ENCODE measurements around the gene CD101.

CD101 gene

DNA sequence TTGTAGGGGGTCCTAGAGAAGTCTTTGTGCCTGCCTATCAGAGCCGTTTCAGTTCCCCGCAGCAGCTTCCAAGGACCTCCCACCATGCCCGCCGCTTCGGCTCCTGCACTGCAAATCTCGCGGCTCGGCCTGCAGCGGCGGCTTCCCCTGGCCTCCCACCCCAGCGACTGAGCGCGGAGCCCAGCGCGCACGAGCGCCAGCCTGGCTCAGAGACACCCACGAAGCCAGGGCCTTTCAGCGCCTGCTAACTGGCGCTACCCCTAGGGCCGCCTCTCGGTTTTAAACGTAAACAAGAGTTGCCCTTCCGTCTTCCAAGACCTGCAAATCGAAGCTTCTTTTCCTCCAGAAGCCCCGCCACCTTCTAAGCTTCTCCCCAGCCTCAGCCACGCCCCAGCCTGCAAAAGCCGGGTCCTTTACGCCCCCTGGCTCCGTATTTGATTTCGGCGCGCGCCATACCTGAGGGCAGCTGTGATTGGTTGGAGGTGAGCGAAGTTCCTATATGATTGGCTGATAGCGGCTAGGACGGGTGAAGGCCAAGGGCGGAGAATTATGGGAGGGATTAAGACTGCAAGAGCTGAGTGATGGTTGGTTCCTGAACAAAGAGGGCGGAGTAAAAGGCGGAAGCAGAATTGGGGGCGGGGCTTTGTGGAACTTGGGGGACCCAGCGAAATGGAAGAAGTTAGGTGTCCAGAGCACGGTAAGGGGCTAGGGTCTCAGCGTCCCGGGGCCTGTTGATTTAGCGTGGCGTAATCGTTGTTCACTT is 58.3 kb downstream of the CD101 start, which contains the start of gene TTF2:
TSS of gene TTF2 (plus strand) at position 649 of the 763 bp plus-strand sequence. CDS start at position 670, 21 bp downstream.
- DNase-seq: peak; percentile 100

DNA sequence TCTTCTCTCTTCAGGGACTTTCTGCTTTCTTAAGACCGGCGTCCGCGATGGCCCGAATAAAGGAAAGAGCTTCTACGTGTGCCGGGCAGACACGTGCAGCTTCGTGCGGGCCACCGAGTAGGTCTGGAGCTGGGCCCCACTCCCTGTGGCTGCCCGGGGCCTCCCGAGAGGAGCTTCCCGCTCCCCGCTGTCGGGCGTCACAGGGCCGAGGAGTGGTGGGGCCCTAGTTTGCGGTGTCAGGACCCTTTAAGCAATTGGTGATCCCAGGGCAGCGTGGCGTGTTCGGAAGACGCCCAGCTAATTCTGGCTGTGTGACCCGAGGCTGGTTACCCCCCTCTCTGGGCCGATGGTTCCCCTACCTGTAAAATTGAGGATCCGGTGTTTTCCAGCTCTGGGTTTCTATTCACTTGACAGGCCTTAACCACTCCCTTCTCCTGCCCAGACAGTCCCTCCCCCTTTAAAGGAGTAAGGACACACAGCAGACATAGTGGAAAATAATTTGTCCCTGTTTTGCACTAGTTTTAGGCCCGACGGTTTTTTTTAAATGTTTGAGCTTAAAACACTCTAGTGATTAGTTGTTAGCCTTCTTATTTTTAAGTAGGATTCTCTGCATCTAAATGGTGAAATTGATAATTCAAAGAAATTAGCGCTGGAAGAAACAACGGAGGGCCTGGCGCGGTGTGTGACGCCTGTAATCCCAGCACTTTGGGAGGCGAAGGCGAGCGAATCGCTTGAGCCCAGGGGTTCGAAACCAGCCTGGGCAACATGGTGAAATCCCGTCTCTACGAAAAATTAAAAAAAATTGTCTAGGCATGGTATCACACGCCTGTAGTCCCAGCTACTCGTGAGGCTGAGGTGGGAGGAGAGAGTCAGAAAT is 59.1 kb downstream of the CD101 start:
- peak; percentile 39 to 78 for DNase-seq

- no peak for DNase-seq
Measured at GRCh38 chr1:117061986-117062415, 60.4 kb downstream of the CD101 start.

DNA sequence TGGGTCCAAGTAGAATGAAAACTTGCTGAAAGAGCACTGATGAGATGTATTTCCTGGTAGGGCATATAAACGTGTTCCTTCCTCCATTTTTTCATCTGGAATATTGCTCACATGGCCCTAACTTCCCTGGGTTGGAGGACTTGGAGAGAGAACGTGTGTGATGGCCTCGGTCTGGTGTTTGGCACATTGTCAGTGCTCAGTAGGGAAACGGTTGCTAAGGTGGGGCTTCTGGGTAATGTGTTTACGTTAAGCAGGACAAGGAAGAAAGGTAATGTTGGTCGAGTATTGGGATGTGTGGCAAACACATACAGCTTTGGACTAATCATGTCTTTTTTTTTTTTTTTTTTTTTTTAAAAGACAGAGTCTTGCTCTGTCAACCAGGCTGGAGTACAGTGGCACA is 64.8 kb downstream of the CD101 start:
- no peak for DNase-seq

DNA sequence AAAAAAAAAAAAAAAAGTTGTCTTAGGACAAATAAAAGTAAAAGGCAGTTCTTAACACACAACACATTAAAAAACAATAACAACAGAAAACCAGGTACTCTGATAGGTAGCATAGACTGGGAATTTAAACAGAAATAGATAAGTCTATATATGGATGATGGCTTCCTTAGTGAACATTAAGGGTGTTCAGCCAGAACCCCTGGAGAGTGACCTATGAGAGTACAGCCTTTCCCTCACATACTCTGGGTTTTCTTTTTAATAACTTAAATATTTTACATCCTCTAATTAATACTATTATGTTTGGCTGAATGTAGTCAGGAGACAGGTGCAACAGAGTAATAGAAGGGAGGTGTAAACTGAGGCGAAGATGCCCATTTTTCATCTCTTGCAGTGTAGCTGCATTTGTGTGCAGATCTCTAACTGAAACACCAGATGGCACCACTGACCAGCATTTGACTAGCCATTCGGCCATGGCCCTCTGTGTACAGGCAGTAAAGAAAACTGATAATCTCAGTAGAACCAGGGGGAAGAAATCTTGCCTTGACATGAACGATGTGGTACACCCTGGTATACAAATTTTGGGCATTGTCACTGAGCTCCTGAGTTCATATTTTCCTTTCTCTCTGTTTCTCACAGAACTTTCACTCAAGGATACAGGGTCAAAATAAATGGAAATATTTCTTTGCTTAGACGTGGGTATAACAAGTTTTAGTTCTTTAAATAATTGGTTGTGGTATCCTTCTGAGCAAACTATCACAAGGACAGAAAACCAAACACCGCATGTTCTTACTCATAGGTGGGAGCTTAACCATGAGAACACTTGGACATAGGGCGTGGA is 66.2 kb downstream of the CD101 start:
- peak; percentile 20 to 81 for DNase-seq

DNA sequence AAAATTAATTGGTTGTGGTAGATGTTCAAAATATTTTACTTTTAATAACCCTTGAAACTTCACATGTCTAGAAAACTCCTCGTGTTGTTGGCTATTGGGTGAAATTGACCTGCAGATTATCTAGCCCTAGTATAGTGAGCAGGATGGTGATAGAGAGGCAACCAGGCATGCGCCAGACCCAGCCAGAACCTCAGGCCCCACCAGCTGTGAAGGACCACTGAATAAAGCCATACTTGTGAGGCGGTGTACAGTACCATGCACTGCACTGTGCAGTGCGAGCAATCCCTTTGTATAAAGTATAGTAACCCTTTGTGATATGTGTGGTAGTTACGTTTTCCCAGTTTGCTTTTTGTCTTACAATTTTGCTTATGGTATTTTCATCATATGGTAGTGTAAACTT is 67.0 kb downstream of the CD101 start:
- DNase-seq: no peak

- no peak for DNase-seq
Measured at GRCh38 chr1:117069220-117069844, 67.8 kb downstream of the CD101 start.

- no peak for DNase-seq
Measured at GRCh38 chr1:117070124-117070523, 68.6 kb downstream of the CD101 start.

- no peak for DNase-seq
Measured at GRCh38 chr1:117076648-117077047, 75.1 kb downstream of the CD101 start.

GRCh38 chr1:117077267-117077666 is 75.7 kb downstream of the CD101 start:
- no peak for DNase-seq

- DNase-seq: no peak
Measured at GRCh38 chr1:117079737-117080136, 78.2 kb downstream of the CD101 start.

DNA sequence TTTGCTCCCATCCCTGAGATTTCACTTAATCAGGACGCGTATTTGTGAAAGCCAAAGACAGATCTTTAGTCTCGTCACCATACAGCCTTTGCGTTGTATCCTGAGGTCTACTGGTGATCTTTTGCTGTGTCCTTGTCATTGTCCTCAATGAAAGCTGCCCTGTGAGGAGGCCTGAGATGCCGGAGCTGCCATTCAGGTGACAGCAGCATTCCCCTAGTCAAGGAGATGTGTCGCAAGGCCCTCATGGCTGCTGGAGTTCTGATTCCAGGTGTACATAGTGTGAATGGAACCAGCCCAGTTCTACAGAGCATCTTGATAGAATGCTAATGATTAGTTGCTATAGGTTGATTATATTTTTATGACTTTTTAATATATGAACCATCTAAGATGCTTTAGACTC is 82.7 kb downstream of the CD101 start:
- DNase-seq: no peak
